Measurements from ENCODE around the gene MMADHC. TPM values are rescaled to one million over a fixed set of nuclear protein-coding genes. Genes with fewer than 3 reads are reported as not detected.

The MMADHC gene
- total RNA-seq (2014; rRNA removed; shearing (Covaris generic)): 769 and 813 TPM in 2 replicates

DNA sequence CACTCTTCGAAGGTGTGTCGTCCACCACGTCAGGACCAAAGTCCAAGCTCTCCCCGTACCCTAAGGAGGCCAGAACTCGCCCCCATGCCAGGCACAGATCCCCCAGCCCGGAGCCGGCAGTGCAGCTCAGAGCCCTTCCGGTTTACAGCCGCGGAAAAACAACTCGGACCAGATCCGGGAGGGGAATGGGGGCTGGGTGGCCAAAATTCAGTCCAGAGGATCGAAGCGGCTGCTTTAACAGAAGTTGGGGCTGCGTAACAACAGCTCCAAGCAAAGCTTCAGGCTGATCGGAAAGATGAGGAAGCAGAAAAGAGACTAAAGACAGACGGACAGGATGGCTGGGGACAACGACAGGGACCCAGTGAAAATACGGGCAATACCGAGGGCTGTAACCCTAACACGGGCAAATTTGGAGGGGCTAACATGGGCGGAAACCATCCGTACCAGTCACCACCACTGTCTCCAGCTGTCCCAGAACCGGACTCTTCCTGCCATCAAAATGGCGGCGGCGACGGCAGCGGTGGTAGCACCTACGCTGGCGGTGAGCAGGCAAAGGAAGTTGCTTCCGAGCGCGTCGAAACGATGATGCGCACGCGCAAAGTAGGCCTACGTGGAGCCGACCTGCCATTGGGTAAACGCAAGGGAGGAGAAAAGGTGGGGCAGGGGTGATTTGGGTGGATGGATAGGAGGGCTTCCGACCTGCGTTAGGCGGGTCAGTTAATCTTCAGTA, at the start of gene MMADHC:
Gene MMADHC (minus strand): TSS at position 556 of the 730 bp plus-strand sequence. CDS start 678 bp downstream, outside the sequence.
- peak; percentile 97 for DNase-seq (ENCODE audit: low spot score)
- in situ Hi-C loops (cut with HindIII; ENCODE audit: low sequenced_read_pairs): no loop called here

DNA sequence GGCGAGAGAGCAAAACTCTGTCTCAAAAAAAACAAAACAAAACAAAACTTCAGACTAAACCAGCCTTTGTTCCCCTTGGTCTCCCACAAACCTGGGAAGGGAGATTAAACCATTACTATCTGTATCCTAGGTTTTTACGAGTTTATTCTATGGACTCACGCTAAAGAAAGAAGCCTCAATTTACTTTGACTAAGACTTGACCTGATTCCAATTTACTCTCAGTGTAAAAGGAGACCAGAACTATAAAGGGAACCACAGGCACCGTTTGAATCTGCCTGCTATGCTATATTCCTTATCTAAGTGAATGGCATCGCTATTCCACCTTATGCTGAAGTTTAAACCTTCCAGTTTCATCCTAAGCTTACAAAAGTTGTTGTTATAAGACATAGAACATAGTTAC, 46.5 kb upstream of the MMADHC start:
- DNase-seq (ENCODE audit: low spot score): no peak
- in situ Hi-C loops (cut with HindIII; ENCODE audit: low sequenced_read_pairs): no loop called here

DNA sequence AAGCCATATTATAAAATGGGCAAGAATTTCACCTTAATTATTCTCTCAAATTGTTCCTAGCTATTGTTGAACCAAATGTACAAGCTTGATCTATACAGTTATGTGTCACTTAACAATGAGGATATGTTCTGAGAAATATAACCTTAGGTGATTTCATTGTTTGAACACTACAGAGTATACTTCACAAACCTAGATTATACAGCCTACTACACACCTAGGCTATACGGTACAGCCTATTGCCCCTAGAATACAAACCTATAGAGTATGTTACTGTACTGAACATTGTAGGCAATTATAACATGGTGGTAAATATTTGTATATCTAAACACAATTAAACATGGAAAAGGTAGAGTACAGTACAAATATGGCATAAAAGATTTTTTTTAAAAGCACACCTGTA, 42.9 kb upstream of the MMADHC start:
- no peak for DNase-seq (ENCODE audit: low spot score)
- in situ Hi-C loops (cut with HindIII; ENCODE audit: low sequenced_read_pairs): no loop called here

DNA sequence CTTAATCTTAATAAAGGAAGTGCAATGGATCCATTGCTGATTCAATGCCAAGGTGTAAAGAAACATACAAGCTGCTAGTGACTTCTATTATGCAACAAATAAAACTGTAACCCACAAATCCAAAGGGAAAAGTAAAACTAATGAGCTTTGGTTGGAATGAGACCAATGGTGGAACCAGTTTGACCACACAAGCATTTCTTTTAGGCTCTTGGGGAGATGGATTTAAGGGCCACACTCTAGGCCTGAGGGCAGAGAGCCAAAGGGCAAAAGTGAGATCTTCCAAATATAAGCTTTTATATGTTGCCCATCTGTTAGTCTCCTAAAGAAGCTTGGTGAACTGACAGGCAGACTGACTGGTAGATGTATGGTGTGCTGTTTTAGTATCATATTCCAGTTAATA, 41.5 kb upstream of the MMADHC start:
- no peak for DNase-seq (ENCODE audit: low spot score)
- in situ Hi-C loops (cut with HindIII; ENCODE audit: low sequenced_read_pairs): no loop called here

DNA sequence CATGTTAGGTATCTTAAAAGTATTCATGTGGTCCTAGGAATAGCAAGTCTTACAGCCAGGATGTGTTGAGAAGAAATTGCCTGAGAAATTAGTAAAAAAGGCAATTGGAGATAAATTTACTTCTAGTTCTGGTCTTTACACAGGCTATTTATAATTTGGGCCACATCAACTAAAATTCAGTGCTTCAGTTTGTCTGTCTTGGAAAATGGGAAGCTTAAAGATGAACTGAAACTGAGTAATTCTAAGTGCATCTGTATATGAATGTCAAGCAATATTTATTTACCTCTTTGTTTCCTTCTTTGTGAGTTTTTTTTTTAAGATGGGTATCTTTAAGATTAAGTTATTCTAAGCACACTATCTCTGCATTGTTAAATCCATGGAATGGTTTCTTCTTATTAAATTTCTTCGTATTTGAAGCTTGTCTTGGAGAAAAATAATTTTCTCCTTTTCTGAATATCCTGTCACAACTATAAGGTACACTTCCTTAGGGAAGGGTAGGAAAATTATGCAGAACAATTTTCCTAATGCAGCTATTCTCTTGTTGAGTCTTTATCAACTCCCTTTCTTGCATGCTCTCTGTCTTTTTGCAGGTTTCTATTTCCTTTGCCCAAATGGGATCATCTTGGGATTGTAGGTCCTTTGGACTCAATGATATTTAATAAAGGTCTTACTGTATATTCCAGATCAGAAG, 39.7 kb upstream of the MMADHC start:
- DNase-seq (ENCODE audit: low spot score): no peak
- in situ Hi-C loops (cut with HindIII; ENCODE audit: low sequenced_read_pairs): no loop called here

DNA sequence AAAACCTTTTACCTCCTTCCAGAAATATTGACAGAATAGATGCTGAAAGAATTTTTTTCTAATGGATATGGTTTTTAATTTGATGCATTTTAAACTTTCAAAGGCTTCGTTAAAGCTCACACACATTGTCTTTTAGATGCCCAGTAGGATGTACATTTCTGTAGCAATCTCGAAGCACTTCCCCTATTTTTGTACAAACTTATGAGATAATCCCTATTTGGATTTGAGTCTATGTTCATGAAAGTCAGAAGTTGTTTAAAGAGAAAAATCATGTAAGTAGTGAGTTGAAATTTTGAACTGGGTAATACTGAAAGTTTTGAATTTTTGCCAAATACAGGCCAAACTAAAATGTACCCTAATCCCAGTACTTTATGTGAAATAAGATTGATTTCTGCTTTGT, 38.1 kb upstream of the MMADHC start:
- no peak for DNase-seq (ENCODE audit: low spot score)
- in situ Hi-C loops (cut with HindIII; ENCODE audit: low sequenced_read_pairs): no loop called here

DNA sequence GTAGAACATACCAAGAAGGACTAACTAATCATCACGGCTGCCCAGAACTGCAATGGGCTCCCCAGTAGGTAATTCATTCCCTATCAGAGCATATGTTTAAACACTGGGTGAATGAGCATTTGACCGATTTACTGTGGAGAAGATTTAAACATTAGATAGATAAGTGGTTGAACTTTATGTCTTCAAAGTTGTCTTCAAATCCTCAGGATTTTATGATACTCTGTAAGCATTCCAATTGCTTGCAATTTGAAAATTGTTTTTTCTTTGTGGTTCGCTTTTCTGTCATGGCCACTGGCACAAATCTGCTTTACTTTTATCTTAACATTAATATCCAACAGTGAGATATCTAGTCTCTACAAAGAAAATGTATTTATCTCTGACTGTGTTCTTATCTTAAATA, 37.7 kb upstream of the MMADHC start:
- DNase-seq (ENCODE audit: low spot score): no peak
- in situ Hi-C loops (cut with HindIII; ENCODE audit: low sequenced_read_pairs): no loop called here

DNA sequence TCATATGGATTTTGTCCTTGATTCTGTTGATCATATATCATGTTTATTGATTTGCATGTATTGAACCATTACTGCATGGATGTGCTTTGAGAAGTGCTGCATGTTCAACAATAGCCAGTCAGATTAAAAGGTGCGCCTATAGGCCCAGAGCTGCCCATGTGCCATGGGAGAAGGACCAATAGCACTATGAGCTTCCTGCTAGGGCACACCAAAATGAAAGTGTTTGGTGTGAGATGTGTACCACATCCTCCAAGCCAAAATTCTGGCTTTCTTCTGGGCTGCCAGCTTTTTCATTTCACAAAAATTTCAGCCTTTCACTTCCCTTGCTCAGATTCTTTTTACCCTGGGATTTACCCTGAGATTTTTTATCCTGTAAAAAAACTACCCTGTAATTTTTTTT, 34.8 kb upstream of the MMADHC start:
- no peak for DNase-seq (ENCODE audit: low spot score)
- in situ Hi-C loops (cut with HindIII; ENCODE audit: low sequenced_read_pairs): loop anchor here (25.0 kb wide), 1 partner anchor 90 kb away; no protein-coding TSS in a partner anchor

DNA sequence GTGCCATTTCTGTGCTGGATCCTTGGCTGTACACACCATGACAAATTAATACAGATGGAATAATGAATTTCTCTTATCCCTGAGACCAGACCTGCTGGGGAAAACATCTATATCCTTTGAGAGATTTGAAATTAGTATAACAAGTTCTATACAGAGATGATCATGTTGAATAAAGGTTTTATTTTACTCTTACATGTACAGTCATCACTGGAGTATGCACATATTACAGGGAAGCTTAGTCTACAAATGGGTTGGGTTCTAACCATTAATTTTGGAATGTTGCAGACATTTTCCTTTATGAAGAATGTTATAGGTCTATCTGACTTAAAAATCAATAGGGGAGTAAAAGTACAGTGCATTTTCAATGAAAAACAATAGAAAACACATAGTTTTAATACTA, 29.9 kb upstream of the MMADHC start:
- in situ Hi-C loops (cut with HindIII; ENCODE audit: low sequenced_read_pairs): loop anchor here (25.0 kb wide), 1 partner anchor 95 kb away; no protein-coding TSS in a partner anchor
- DNase-seq (ENCODE audit: low spot score): no peak

DNA sequence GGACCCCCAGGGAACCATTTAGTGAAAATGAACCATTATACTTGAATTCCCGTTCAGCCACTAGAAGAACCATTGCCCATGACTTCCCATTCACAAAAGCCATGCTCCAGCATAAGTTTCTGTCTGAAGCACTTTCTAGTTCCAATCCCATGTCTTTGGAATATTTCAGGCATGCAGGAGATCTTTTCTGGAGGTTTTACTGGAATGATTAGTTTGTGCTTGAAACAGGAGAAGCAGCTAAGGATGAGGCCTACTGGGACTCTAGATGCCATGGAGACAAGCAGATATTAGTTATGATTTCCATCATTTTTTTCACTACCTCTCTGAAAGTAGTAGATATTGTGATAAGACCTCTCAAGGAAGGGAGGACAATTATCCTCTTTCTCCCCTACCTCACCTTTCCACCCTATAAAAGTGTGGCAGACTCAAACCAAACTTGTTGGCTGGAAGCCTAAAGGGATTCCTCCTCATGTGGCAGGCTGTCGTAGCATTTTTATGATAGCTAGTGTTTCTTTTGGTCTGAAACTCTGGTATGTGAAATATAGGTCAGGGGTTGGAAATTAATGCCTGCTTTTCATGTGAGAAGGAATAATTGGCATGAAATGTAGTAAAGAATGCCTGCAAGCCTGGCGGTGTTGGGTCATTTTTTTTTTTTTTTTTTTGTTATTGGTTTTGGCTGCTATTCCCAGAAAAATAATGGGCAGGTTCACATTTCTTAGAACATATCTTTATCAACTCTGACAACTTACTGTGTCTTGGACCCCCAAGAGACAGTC, 29.3 kb upstream of the MMADHC start:
- in situ Hi-C loops (cut with HindIII; ENCODE audit: low sequenced_read_pairs): loop anchor here (25.0 kb wide), 1 partner anchor 95 kb away; no protein-coding TSS in a partner anchor
- no peak for DNase-seq (ENCODE audit: low spot score)

DNA sequence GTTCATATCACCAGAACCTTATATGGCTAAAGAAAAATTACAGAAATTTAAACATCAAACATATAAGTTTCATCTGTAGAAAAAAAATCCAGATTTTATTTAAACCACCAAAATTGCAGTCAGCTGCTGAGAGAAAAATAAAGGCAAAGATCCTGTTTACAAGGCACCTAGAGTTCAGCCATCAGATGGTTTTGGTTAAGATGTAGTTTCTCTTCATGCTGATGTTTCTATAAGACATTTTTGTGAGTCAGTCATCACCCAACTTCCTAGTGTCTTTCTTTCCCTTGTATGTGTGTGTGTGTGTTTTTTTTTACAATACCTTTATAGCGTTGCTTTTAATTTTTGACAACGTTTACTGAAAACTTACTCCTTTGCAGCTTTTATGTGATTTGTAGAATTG, 26.1 kb upstream of the MMADHC start:
- DNase-seq (ENCODE audit: low spot score): no peak
- in situ Hi-C loops (cut with HindIII; ENCODE audit: low sequenced_read_pairs): loop anchor here (25.0 kb wide), 1 partner anchor 99 kb away; no protein-coding TSS in a partner anchor

DNA sequence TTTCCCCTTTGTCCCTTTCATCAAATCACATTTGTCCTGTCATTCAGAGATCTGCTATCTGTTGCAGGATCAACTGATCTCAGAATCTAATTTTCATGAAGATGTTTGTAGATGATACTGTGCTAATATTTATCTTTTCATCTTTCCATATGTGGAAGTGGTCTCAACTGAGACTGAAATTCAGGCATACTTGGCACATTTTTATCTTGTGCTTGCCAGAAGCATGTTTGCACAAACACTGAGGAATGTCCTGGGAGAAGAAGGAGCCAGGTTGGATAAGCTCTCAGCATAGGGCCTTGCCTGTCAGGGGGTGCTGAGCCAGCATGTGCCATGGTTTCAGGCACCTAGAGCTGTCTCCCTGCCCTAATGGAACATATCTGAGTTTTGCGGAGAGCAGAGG, 24.5 kb upstream of the MMADHC start:
- in situ Hi-C loops (cut with HindIII; ENCODE audit: low sequenced_read_pairs): loop anchor here (25.0 kb wide), 1 partner anchor 100 kb away; no protein-coding TSS in a partner anchor
- no peak for DNase-seq (ENCODE audit: low spot score)

DNA sequence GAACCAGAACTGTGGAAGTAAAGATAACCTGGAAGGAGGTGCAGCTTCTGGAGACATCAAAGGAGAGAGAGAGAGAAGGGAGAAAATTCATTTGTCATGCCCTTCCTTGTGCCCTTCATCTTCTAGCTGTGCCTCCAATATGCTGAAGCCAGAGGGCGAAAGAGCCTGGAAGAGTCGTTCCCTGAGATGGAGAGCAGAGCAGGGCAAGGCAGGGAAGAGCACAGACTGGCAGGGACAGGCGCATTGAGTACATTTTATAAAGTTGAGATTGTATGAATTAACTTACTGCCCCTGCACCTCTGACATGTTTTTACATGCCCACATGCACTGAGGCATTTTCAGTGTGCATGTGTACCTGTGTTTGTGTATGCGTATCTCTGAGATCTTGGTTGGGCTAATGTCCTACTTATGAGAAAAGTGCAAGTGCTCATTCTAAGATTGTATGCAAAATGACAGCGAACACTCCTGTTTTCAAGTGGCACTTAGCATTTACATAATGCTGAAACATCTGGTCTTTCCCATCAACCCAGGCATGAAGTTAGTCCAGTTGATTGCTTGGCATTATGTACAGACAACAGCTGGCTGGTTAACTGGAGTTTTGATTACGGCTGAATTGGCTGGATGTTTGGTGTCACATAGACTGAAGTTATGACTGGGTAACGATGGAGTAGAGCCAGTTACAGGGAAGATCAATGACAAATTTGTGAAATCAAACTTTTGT, 23.7 kb upstream of the MMADHC start:
- no peak for DNase-seq (ENCODE audit: low spot score)
- in situ Hi-C loops (cut with HindIII; ENCODE audit: low sequenced_read_pairs): loop anchor here (25.0 kb wide), 1 partner anchor 101 kb away; no protein-coding TSS in a partner anchor

DNA sequence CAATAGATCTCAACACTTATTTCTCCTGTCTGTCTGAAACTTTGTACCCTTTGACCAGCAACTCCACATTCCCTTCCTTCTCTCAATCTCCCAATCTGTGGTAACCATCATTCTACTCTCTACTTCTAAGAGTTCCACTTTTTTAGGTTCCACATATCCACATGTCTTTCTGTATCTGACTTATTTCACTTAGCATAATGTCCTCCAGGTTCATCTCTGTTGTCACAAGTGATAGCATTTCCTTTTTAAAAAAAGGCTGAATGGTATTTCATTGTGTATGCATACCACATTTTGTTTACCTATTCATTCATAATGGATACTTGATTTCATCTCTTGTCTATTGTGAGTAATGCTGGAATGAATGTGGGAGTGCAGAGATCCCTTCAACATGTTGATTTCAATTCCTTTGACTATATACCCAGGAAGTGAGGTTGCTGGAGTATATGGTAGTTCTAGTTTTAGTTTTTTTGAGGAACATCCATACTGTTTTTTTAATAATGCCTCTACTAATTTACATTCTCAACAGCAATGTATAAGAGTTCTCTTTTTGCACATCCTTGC, 18.8 kb upstream of the MMADHC start:
- DNase-seq (ENCODE audit: low spot score): no peak
- in situ Hi-C loops (cut with HindIII; ENCODE audit: low sequenced_read_pairs): loop anchor here (25.0 kb wide), 1 partner anchor 106 kb away; no protein-coding TSS in a partner anchor

DNA sequence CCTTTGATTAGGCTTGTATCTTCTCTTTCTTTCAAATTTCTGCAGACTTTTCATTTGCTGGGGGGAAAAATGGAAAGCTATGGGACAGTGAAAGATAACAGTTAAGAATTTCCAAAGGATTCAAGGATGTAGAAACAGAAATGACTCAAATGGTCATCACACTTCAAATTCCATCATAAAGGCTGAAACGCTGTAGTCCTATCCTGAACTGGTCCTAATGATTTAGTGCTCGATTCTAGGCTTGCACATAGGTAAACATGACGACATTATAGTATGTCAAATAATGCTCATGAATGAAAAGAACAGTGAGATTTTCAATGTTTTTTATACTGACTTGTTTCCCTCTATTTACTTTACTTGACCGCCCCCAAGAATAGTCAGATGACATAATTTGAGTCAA, 15.7 kb upstream of the MMADHC start:
- no peak for DNase-seq (ENCODE audit: low spot score)
- in situ Hi-C loops (cut with HindIII; ENCODE audit: low sequenced_read_pairs): loop anchor here (25.0 kb wide), 1 partner anchor 109 kb away; no protein-coding TSS in a partner anchor

DNA sequence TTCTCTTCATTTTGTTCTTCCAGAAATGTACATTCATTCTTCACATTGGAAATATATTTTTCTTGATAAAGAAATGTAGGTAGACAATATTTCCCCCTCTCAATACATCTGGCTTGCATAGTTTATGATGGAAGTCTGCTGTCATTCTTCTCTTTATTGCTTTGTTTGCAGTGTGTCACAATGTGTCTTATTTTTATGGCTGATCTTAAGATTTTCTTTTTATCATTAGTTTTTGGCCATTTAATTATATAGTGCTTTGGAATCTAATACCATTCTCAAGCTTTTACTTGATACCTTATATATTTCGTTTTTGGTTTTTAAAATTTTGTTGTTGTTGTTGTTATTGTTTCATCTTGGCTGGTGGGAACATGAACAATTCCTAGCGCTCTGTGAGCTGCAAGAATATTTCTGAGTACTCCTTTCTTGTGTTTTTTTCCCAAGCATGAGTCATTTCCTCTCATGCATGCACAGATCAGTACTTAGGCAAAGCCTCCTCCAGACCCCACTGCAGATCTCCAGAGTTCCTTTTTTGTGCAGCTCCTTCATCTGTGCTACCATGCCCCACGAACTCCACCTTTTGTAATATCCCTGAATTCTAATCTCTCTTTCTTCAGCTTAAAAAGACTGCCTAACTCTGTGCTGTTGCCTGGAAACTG, 13.7 kb upstream of the MMADHC start:
- no peak for DNase-seq (ENCODE audit: low spot score)
- in situ Hi-C loops (cut with HindIII; ENCODE audit: low sequenced_read_pairs): loop anchor here (25.0 kb wide), 1 partner anchor 111 kb away; no protein-coding TSS in a partner anchor

DNA sequence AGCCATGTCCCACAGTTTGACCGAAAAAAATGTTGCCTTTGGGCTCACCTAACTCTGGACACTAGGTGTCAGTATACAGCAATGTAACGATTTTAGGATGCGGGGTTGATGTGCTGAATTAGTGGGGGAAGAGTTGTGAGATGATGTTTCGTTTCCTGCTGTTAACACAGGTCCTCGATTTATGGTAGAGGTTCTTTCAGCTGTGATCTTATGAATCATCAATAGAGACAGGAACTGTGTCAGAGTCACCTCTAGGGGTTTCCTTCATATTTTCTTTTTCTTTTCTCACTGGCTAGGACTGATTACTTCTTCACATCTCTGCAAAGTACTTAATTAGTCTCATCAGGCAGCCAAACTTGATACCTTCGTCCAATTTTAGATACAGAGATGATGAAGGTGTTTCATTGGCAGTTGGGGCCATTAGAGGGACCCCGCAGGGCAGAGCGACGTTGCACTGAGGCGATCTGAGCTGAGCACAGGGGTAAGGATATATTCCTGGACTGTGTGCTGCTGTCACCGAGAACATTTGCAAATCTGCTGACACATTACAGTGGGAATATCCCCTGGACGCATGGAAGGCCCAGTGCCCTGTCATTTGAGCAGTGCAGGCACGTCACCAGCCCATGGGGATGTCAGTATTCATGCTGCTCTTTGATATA, 10.2 kb upstream of the MMADHC start:
- DNase-seq (ENCODE audit: low spot score): peak; percentile 81
- in situ Hi-C loops (cut with HindIII; ENCODE audit: low sequenced_read_pairs): no loop called here

All from G401 (cell line).